HUES48 (cell line): Measurements from ENCODE around the gene MTA3.
"Not testable (repeated sequence)": the region's sequence is repeated elsewhere in the genome, so short reads cannot be mapped to it uniquely, and the experiment has no call there.

Experiments used
- H3K27ac ChIP-seq: one replicate; pipeline ENCODE4 v1.7.0; 2013; ENCODE audit warnings: low read depth, low read length, inconsistent platforms
- H3K27me3 ChIP-seq: 2 replicates; pipeline ENCODE4 v1.6.1; 2013; ENCODE audit warnings: mild to moderate bottlenecking, low read length; ENCODE audit not compliant: control insufficient read depth, insufficient read depth
- H3K36me3 ChIP-seq: 2 replicates; pipeline ENCODE4 v1.6.1; 2013; ENCODE audit warnings: low read length; ENCODE audit not compliant: control insufficient read depth, insufficient read depth
- H3K4me1 ChIP-seq: 2 replicates; pipeline ENCODE4 v1.6.1; 2013; ENCODE audit warnings: mild to moderate bottlenecking, low read length; ENCODE audit not compliant: control insufficient read depth, insufficient read depth
- H3K4me3 ChIP-seq: 2 replicates; pipeline ENCODE4 v1.5.1; 2013; ENCODE audit warnings: mild to moderate bottlenecking, low read depth, low read length
- H3K9ac ChIP-seq: 2 replicates; pipeline ENCODE4 v1.6.1; 2013; ENCODE audit warnings: mild to moderate bottlenecking, low read depth, low read length, moderate library complexity
- H3K9me3 ChIP-seq: 2 replicates; pipeline ENCODE4 v1.6.1; 2013; ENCODE audit warnings: low read length; ENCODE audit not compliant: control insufficient read depth, insufficient read depth

Gene MTA3

DNA sequence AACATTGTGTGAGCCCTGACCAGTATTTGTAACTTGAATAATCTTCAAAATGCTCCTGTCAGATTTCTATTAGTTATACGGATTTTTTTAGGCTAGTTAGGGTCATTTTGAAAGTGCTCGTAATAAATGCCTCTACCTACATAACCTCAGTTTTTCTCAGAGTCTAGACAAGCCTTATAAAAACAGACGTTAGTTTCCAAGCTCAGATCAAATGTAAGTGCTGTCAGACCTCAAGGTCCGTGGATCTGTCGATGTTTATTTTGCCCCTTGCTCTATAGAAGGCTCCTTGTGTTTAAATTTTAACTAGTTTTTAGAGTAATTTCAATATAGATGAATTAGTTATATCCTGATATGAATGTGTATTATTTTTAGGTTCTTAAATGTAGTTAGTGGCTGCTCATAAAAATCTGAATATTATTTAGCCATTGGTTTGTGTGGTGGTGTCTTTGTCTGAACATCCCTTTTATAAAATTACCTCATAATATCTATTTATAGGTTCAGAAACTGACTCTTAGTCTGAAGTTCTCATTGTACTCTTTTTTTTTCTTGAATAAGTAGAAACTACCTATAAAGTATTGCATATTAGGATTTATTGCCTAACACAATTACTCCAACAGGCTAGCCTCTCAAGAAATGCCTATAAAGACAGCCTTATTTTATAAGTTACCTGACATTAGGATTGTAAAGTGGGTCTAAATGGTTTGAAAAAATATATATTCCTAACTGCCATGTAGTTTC, 71.1 kb downstream of the MTA3 start:
- Histone ChIP-seq H3K9ac (no peak overlapping the region), H3K27ac (no peak overlapping the region)

DNA sequence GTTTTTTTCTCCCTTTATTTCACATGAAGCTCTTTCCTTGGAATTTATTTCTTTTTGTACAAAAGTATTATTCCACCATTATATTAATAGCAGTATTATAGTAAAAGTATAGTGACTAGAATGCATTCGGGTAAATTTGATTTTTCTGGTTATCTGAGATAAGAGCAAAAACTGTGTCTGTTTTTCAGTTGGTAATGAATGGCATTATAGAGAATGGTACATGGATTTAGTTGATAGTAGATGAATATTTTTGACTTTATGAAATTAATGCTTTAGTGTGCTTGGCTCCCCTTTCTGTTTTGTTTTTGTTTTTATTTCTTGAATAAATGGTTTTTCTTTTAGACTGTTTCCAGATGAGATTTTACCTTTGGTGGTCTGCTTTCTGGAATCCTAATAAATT, 71.8 kb downstream of the MTA3 start:
- H3K9ac ChIP-seq, result no peak overlapping the region
- no peaks in the 10 kb centered on the region for H3K9me3 ChIP-seq
- peaks cover 24% of the 10 kb centered on the region for H3K4me1 ChIP-seq
- no peaks in the 10 kb centered on the region for H3K27me3 ChIP-seq
- H3K27ac ChIP-seq, result no peak overlapping the region
- no peak overlapping the region for H3K4me3 ChIP-seq
- peaks cover 55% of the 10 kb centered on the region for H3K36me3 ChIP-seq

More for the DNA sequence above, 71.1 kb downstream of the MTA3 start:
- H3K27me3 ChIP-seq, result no peaks in the 10 kb centered on the region
- peaks cover 24% of the 10 kb centered on the region for H3K4me1 ChIP-seq
- H3K4me3 ChIP-seq, result no peak overlapping the region
- H3K36me3 ChIP-seq, result peaks cover 49% of the 10 kb centered on the region
- H3K9me3 ChIP-seq, result no peaks in the 10 kb centered on the region

DNA sequence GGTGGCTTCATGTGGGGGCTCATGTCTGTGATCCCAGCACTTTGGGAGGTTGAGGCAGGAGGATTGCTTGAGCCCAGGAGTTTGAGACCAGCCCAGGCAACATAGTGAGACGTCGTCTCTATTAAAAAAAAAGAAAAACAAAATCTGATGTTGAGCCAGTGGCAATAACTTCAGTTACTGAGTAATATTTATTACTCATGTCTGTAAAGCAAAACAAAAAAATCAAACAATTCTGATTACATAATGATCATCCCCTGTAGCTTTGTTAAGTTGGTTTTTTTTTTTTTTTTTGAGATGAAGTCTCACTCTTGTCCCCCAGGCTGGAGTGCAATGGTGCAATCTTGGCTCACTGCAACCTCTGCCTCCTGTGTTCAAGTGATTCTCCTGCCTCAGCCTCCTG, 73.9 kb downstream of the MTA3 start:
- peaks cover 66% of the 10 kb centered on the region for H3K36me3 ChIP-seq
- H3K27ac ChIP-seq, H3K27me3 ChIP-seq, H3K9me3 ChIP-seq, H3K4me3 ChIP-seq, H3K9ac ChIP-seq: not testable (repeated sequence)
- H3K4me1 ChIP-seq, result peaks cover 18% of the 10 kb centered on the region

DNA sequence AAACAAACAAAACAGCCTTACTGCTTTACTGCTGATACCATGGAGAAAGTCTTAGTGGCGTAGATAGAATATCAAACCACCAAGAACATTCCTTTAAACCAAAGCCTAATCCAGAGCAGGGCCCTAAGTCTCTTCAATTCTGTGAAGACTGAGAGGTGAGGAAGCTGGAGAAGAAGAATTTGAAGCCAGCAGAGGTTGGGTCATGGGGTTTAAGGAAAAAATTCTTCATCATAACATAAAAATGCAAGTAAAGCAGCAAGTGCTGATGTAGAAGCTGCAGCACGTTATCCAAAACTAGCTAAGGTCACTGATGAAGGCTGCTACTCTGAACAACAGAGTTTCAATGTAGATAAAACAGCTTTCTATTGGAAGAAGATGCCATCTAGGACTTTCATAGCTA, 77.1 kb downstream of the MTA3 start:
- H3K4me3 ChIP-seq, result no peak overlapping the region
- H3K36me3 ChIP-seq, result peaks cover 75% of the 10 kb centered on the region
- no peak overlapping the region for H3K27ac ChIP-seq
- no peak overlapping the region for H3K9ac ChIP-seq
- H3K27me3 ChIP-seq, result no peaks in the 10 kb centered on the region
- H3K4me1 ChIP-seq, result no peaks in the 10 kb centered on the region; the same call in 1 of the 2 replicates
- H3K9me3 ChIP-seq, result no peaks in the 10 kb centered on the region

DNA sequence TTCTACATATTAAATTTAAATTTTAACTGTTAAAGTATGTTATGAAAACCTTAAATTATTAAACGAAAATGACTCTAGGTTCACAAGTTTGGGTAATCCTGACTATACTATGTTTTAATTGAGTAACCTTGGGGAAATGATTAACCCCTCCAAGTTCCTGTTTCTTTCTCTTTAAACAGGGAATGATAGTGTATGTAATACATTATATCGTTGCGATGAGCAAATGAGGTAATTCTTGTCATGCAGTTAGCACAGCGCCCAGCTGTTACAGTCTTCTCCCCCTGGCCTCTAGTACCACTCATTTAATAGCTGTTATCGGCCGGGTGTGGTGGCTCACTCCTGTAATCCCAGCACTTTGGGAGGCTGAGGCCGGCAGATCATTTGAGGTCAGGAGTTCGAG, 80.4 kb downstream of the MTA3 start:
- Histone ChIP-seq H3K27me3 (no peaks in the 10 kb centered on the region), H3K4me1 (peaks cover 27% of the 10 kb centered on the region), H3K27ac (no peak overlapping the region), H3K4me3 (no peak overlapping the region), H3K9ac (no peak overlapping the region), H3K9me3 (no peaks in the 10 kb centered on the region), H3K36me3 (peaks cover 48% of the 10 kb centered on the region)

DNA sequence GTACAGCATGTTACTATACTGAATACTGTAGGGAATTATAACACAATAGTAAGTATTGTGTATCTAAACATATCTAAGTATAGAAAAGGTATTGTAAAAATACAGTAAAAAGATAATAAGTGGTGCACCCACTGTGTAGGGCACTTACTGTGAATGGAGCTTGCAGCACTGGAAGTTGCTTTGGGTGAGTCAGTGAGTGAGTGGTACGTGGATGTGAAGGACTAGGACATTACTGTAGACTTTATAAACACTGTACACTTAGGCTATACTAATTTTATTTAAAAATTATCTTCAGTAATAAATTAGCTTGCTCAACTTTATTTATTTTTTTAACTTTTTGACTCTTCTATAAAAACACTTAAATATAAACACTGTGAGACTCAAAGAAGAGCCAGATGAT, 82.6 kb downstream of the MTA3 start:
- H3K9ac ChIP-seq, result no peak overlapping the region
- H3K4me3 ChIP-seq, result no peak overlapping the region
- no peaks in the 10 kb centered on the region for H3K9me3 ChIP-seq
- H3K4me1 ChIP-seq, result peaks cover 33% of the 10 kb centered on the region
- H3K36me3 ChIP-seq, result peaks cover 41% of the 10 kb centered on the region
- H3K27me3 ChIP-seq, result no peaks in the 10 kb centered on the region
- H3K27ac ChIP-seq, result no peak overlapping the region

DNA sequence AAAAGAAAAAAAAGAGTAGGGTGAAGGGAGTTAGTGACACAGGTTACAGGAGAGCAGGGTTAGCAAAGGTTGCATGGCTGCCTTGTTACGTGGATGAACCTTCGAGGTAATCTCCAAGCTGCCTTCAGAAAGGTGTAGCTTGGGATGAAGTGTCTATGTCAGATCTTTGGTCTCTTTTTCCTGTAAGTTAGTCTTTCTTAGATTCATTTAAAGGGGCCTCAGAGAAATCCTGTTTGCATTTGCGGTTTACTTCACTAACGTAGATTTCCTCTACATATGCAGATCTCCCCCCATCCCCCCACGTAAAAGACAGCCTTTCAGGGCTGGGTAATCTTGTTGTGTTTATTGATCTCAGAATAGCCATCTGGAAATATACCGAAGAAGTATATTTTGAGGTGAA, 83.7 kb downstream of the MTA3 start:
- Histone ChIP-seq H3K9me3 (no peaks in the 10 kb centered on the region), H3K9ac (no peak overlapping the region), H3K36me3 (peaks cover 45% of the 10 kb centered on the region), H3K4me1 (peaks cover 33% of the 10 kb centered on the region), H3K27ac (peak overlapping the region; percentile 37), H3K4me3 (peak overlapping the region; percentile 1; the same call in 1 of the 2 replicates), H3K27me3 (no peaks in the 10 kb centered on the region)

DNA sequence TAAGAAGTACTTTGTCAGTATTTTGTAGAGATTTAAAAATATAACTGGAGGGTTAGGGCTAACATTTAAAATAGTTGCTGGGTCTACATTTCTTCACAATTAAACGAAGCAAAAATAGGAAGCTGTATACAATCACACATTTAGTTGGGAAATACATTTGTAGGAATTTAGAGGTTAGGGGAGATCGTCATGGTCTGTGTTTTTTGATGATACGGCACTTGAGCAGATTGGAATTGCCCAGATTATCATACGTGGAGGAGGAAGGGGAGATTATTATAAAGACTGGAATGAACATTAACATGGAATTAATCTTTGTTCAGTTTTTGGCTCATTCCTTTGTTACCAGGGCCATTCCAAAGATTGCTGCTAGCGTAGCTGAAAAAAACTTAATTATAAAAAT, 84.6 kb downstream of the MTA3 start:
- Histone ChIP-seq H3K4me3 (no peak overlapping the region), H3K9ac (no peak overlapping the region), H3K9me3 (no peaks in the 10 kb centered on the region), H3K27ac (peak overlapping the region; percentile 25), H3K36me3 (peaks cover 49% of the 10 kb centered on the region), H3K4me1 (peaks cover 33% of the 10 kb centered on the region), H3K27me3 (no peaks in the 10 kb centered on the region)

DNA sequence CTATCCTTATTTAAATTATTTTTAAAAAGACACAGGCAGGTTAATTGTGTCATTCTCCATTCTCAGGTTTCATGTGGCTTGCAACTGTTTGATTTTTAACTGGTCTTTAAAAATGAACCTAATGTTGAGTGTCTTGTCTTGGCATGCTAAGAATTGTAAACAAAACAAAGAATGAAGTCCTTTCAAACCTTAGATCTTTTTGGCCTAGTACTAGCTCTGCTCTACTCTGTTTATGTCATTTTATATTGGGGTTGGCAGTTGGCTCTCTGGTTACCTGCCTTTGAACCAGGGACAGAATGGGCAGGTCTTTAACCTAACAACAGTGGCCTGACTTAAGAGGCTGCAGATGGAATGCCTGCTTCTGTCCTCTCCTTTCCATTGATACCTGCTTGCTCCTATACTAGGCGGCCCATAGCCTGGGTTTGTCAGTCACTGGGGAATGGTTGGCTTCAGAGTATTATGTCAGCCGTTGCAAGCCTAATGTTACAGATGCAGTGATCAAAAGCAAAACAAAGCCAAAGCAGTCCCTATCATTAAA, 85.5 kb downstream of the MTA3 start:
- no peaks in the 10 kb centered on the region for H3K9me3 ChIP-seq
- peaks cover 47% of the 10 kb centered on the region for H3K36me3 ChIP-seq
- no peak overlapping the region for H3K4me3 ChIP-seq
- H3K4me1 ChIP-seq, result peaks cover 39% of the 10 kb centered on the region
- no peak overlapping the region for H3K9ac ChIP-seq
- no peaks in the 10 kb centered on the region for H3K27me3 ChIP-seq
- H3K27ac ChIP-seq, result no peak overlapping the region

DNA sequence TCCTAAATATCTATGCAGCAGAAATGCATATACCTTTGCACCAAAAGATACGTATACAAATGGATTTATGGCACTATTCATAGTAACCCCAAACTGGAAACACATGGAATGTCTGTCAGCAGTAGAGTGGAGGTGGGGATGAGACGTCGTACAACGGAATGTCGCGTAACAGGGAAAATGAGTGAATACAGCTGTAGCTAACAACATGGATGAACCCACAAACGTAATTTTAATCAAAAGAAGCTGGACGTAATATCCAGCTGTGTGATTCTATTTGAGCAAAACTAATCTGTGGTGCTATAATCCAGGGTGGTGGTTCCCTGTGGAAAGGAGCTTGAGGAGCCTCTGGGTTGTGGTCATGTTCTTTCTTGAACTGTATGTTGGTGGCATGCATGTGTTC, 89.9 kb downstream of the MTA3 start:
- Histone ChIP-seq H3K36me3 (peaks cover 69% of the 10 kb centered on the region), H3K27me3 (no peaks in the 10 kb centered on the region), H3K27ac (no peak overlapping the region), H3K9ac (no peak overlapping the region), H3K9me3 (no peaks in the 10 kb centered on the region), H3K4me3 (no peak overlapping the region), H3K4me1 (peaks cover 28% of the 10 kb centered on the region)

DNA sequence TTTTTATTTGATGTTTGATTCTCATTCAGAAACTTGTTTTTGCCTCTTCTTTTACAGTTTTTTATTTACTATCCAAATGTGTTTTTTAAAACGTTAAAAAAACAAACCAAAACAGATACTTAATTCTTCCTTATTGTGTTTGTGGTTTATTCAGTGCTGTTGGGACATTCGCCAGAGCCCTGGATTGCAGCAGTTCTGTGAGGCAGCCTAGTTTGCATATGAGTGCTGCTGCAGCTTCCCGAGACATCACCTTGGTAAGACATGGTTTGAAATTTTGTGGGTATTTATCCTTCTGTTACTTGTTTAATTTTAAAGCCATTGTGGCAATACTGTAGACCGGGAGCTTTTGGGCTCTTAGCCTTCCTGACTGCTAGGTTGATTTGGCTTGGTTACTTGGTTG, 91.2 kb downstream of the MTA3 start:
- H3K9ac ChIP-seq, result no peak overlapping the region
- H3K36me3 ChIP-seq, result peaks cover 75% of the 10 kb centered on the region
- no peak overlapping the region for H3K4me3 ChIP-seq
- H3K27ac ChIP-seq, result peak overlapping the region; percentile 45
- H3K27me3 ChIP-seq, result no peaks in the 10 kb centered on the region
- H3K9me3 ChIP-seq, result no peaks in the 10 kb centered on the region
- H3K4me1 ChIP-seq, result peaks cover 23% of the 10 kb centered on the region
